Fibroblast of peridontal ligament (primary cell): ENCODE measurements around the gene LBX2.

Experiments
- DNase-seq: peaks from one replicate; pipeline ENCODE4 v3.0.0-alpha.2; 2010; ENCODE audit errors: extremely low read depth

LBX2 gene

GRCh38 chr2:74499267-74499939 lies at the start of gene LBX2:
Gene LBX2 (minus strand): TSS chr2:74499603. CDS start chr2:74499537, 66 bp downstream.
- DNase-seq, result peak; percentile 30

GRCh38 chr2:74548285-74548899 lies 49.0 kb upstream of the LBX2 start:
- DNase-seq, result peak; percentile 25

GRCh38 chr2:74546004-74546403 lies 46.6 kb upstream of the LBX2 start:
- no peak for DNase-seq

- no peak for DNase-seq
Measured at GRCh38 chr2:74544634-74545033, 45.2 kb upstream of the LBX2 start.

GRCh38 chr2:74542978-74543377 lies 43.6 kb upstream of the LBX2 start:
- DNase-seq, result no peak

GRCh38 chr2:74540291-74540690 lies 40.9 kb upstream of the LBX2 start:
- no peak for DNase-seq

- no peak for DNase-seq
Measured at GRCh38 chr2:74538881-74539339, 39.5 kb upstream of the LBX2 start.

- peak; percentile 31 for DNase-seq
Measured at GRCh38 chr2:74537140-74537539, 37.7 kb upstream of the LBX2 start.

- no peak for DNase-seq
Measured at GRCh38 chr2:74536166-74536950, 37.0 kb upstream of the LBX2 start.

GRCh38 chr2:74535440-74535965 lies 36.1 kb upstream of the LBX2 start:
- DNase-seq, result no peak

GRCh38 chr2:74534411-74534810 lies 35.0 kb upstream of the LBX2 start:
- no peak for DNase-seq

- no peak for DNase-seq
Measured at GRCh38 chr2:74533464-74533863, 34.1 kb upstream of the LBX2 start.

GRCh38 chr2:74532222-74532621 lies 32.8 kb upstream of the LBX2 start:
- DNase-seq, result peak; percentile 78

- DNase-seq, result no peak
Measured at GRCh38 chr2:74531666-74532065, 32.3 kb upstream of the LBX2 start.

GRCh38 chr2:74530239-74531187 lies 31.1 kb upstream of the LBX2 start:
- DNase-seq, result peak; percentile 36

- peak; percentile 99 for DNase-seq
Measured at GRCh38 chr2:74529357-74530238, 30.2 kb upstream of the LBX2 start, which contains the start of the genes AUP1 and HTRA2. Gene AUP1 (minus strand): TSS chr2:74529706. CDS start chr2:74529629, 77 bp downstream. Gene HTRA2 (plus strand): TSS chr2:74529933. CDS start chr2:74530007, 74 bp downstream.

GRCh38 chr2:74528600-74529356 lies 29.4 kb upstream of the LBX2 start:
- DNase-seq, result no peak

- no peak for DNase-seq
Measured at GRCh38 chr2:74527741-74528140, 28.3 kb upstream of the LBX2 start.

- DNase-seq, result no peak
Measured at GRCh38 chr2:74526649-74527230, 27.3 kb upstream of the LBX2 start.
